Activated CD4-positive, alpha-beta T cell treated with anti-CD3 and anti-CD28 coated beads, Interleukin-10, Interleukin-2, amounts not matched to agents 100 ng/mL and 50 ng/mL, durations not matched to agents 16 hours and 8 hours (primary cell): ENCODE measurements around the gene TFPI2.

Experiments used
- DNase-seq: peaks from one replicate; pipeline ENCODE4 v3.0.0-alpha.2; 2020

The TFPI2 gene

DNA sequence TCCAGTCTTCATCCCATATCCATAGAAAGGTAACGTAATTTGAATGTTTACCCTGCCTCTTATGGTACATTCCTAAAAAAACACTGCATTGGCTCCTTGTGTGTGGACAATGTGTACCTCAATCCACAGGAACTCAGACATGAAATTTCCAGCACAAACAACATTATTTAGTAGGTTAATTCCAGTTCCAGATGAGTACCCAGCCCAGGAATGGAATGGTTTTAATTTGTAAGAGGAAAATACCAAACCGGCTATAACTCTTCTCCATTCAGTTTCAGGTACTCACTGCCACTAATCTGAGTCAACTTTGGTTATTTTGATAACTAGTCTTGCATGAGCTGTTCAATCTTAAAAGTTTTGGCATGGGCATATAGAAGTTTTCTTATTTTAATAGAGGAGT lies 39.0 kb downstream of the TFPI2 start:
- DNase-seq: no peak

DNA sequence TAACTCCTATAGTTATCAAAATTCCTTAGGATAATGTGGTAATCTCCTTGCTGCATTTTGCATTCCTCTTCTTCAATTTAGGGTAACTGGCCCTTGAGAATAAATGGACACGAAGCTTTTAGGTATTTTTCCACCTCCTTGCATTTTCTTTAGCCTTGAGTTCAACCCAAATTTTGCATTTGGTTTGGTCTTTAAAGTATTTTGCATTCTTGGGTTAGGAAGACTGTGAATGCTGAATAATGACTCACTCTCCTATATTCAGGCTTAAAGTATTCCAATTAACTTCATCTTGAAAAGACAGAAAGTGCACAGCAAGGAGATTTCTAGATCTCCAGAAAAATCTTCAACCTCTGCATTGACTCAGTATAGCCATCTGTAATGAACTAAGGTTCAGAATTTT lies 47.3 kb downstream of the TFPI2 start:
- no peak for DNase-seq

- no peak for DNase-seq
Observed at GRCh38 chr7:93838966-93839365, 51.6 kb downstream of the TFPI2 start.

DNA sequence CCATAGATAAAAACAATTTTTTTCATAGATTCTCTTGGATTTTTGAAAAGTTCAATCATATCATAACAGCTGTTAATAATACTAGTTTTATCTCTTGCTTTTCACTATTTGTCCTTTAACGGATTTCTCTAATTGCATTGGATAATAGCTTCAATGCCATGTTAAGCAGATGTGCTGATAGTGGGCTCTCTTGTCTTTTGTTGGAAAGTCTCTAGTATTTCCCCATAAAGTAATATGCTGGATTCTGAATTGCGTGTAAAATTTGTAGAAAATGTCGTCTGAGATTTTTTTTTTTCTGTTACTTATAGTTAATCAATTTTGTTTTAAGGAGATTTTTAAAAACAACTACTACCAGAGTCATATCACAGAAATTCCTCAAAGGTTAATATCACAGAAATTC lies 53.3 kb downstream of the TFPI2 start:
- no peak for DNase-seq

- DNase-seq: no peak
Observed at GRCh38 chr7:93836116-93836515, 54.4 kb downstream of the TFPI2 start.

DNA sequence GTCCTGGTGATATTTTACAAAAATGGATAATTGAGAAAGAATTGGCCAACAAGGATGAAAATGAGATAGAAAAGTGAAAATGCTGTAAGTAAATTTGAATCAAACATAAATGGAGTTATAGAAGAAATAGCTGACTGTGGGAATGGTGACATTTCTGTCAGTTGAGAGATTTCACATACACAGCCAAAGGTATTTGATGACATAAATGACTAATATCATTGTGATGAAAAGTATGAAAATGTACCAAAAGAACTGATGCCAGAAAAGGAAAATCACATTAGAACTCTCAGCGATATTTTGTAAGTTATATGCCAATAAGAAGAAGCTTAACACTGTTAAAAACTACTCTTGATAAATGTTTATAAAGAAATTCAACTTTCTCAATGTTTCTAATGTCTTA lies 54.9 kb downstream of the TFPI2 start:
- no peak for DNase-seq
